ENCODE data around the gene WDR12. TPM values are rescaled to one million over a fixed set of nuclear protein-coding genes. Genes with fewer than 3 reads are reported as not detected.
"Not testable (repeated sequence)": the region's sequence is repeated elsewhere in the genome, so short reads cannot be mapped to it uniquely, and the experiment has no call there.

The WDR12 gene
- total and polyA plus RNA-seq, 2 of the 4 experiments (the other 2 are of a cell fraction), result 8.6 to 17.0 TPM

- no peak overlapping the region for H4K8ac ChIP-seq (ENCODE audit: low read depth in 2 of 2, low read length in 2 of 2)
- H2AFZ ChIP-seq (replicated peaks; ENCODE audit: low read length, poor library complexity), result no peak overlapping the region
- H3K4me3 ChIP-seq (ENCODE audit: insufficient read depth, low read depth, low read length), result no peak overlapping the region
- no peaks in the 10 kb centered on the region for H3K9me3 ChIP-seq (ENCODE audit: control insufficient read depth, insufficient read depth, low read length)
- H3K4me2 ChIP-seq (ENCODE audit: low read depth, low read length), result no peak overlapping the region
- no peak overlapping the region for H3K56ac ChIP-seq (ENCODE audit: extremely low read depth, insufficient read depth, low read length)
- H2BK15ac ChIP-seq (ENCODE audit: low read depth, low read length), result no peak overlapping the region
- intact Hi-C loops (cut with micrococcal nuclease) (no loop called here), dilution Hi-C loops (cut with HindIII; ENCODE audit: low sequenced_read_pairs, unreplicated experiment) (no loop called here), in situ Hi-C loops (cut with MboI; ENCODE audit: low sequenced_read_pairs) (no loop called here)
- DNase-seq (no peak), ATAC-seq (ENCODE audit: low read depth) (no peak)
- H2AK9ac ChIP-seq (replicated peaks; ENCODE audit: low read depth, low read length, poor library complexity), result no peak overlapping the region
- BruUV-seq (replicated peaks), result no TSS peak
- no peak overlapping the region for H3K4ac ChIP-seq (ENCODE audit: low read depth, low read length)
- H3K4me1 ChIP-seq (ENCODE audit: control insufficient read depth, insufficient read depth, low read length), result no peaks in the 10 kb centered on the region
- no peak overlapping the region for H2BK20ac ChIP-seq (ENCODE audit: low read depth, low read length)
- H3K27me3 ChIP-seq (ENCODE audit: control insufficient read depth, insufficient read depth, low read length), result no peaks in the 10 kb centered on the region
- WGBS, 2 experiments (ENCODE audit: extremely low coverage in 2 of 2, insufficient read length in 1 of 2), result no CpG with 5 or more reads among the region's 3 CpGs
- H3K9ac ChIP-seq (ENCODE audit: low read depth, low read length), result no peak overlapping the region
- H4K20me1 ChIP-seq (ENCODE audit: insufficient read depth, low read length), result no peaks in the 10 kb centered on the region
- H2BK5ac ChIP-seq (ENCODE audit: low read depth, low read length, poor library complexity, severe bottlenecking), result no peak overlapping the region
- no peaks in the 10 kb centered on the region for H3K79me1 ChIP-seq (ENCODE audit: low read depth in 1 of 2, low read length in 2 of 2)
- no peaks in the 10 kb centered on the region for H3K9me1 ChIP-seq (ENCODE audit: insufficient read depth, low read length)
- H4K5ac ChIP-seq (ENCODE audit: low read depth, low read length), result no peak overlapping the region
- no peak overlapping the region for H2BK120ac ChIP-seq (ENCODE audit: low read depth, low read length)
- H3K27ac ChIP-seq (ENCODE audit: insufficient read depth, low read length), result no peak overlapping the region
- POLR2A ChIA-PET (ENCODE audit: unreplicated experiment), result no interaction called here
- H3K14ac ChIP-seq (replicated peaks; ENCODE audit: low read depth, low read length), result no peak overlapping the region
- H3K36me3 ChIP-seq (ENCODE audit: control insufficient read depth, insufficient read depth, low read length), result no peaks in the 10 kb centered on the region
- H4K91ac ChIP-seq (ENCODE audit: insufficient read depth, low read depth, low read length), result no peak overlapping the region
- CTCF ChIA-PET, result no interaction called here
- H3K23ac ChIP-seq (ENCODE audit: low read depth, low read length), result no peak overlapping the region
- H2AK5ac ChIP-seq (ENCODE audit: low read depth, low read length), result no peak overlapping the region
- TF ChIP-seq CHD1 (IDR thresholded peaks at IDR 0.05; ENCODE audit: low read depth, low read length), result no peak
- no peak for TF ChIP-seq NFE2L2 (IDR thresholded peaks at IDR 0.05; ENCODE audit: low read depth, low read length)
- no peak for TF ChIP-seq MAZ (IDR thresholded peaks at IDR 0.05; ENCODE audit: borderline replicate concordance, low read depth, low read length)
- no peak for TF ChIP-seq RCOR1 (IDR thresholded peaks at IDR 0.05; ENCODE audit: insufficient replicate concordance, low read length)
- TF ChIP-seq POLR2A (IDR thresholded peaks at IDR 0.05; ENCODE audit: low read depth, low read length), result no peak
- TF ChIP-seq FOS (IDR thresholded peaks at IDR 0.05; ENCODE audit: low read depth, low read length), result no peak
- H3K18ac ChIP-seq (ENCODE audit: low read depth, low read length), result no peak overlapping the region
Observed at GRCh38 chr2:202858601-202859000, 52.9 kb downstream of the WDR12 start.

GRCh38 chr2:202849343-202849742 is 62.1 kb downstream of the WDR12 start:
- H3K27ac ChIP-seq (ENCODE audit: insufficient read depth, low read length); H3K18ac ChIP-seq (ENCODE audit: low read depth, low read length); H2BK20ac ChIP-seq (ENCODE audit: low read depth, low read length); H3K23ac ChIP-seq (ENCODE audit: low read depth, low read length); H2AFZ ChIP-seq (replicated peaks; ENCODE audit: low read length, poor library complexity); BruUV-seq (replicated peaks); H3K27me3 ChIP-seq (ENCODE audit: control insufficient read depth, insufficient read depth, low read length); H2AK9ac ChIP-seq (replicated peaks; ENCODE audit: low read depth, low read length, poor library complexity); H3K14ac ChIP-seq (replicated peaks; ENCODE audit: low read depth, low read length); H3K4me3 ChIP-seq (ENCODE audit: insufficient read depth, low read depth, low read length); H4K20me1 ChIP-seq (ENCODE audit: insufficient read depth, low read length); in situ Hi-C loops (cut with MboI; ENCODE audit: low sequenced_read_pairs); H2BK5ac ChIP-seq (ENCODE audit: low read depth, low read length, poor library complexity, severe bottlenecking); H3K9me1 ChIP-seq (ENCODE audit: insufficient read depth, low read length); H2AK5ac ChIP-seq (ENCODE audit: low read depth, low read length); intact Hi-C loops (cut with micrococcal nuclease); H3K56ac ChIP-seq (ENCODE audit: extremely low read depth, insufficient read depth, low read length); H2BK15ac ChIP-seq (ENCODE audit: low read depth, low read length); H3K4ac ChIP-seq (ENCODE audit: low read depth, low read length); H3K36me3 ChIP-seq (ENCODE audit: control insufficient read depth, insufficient read depth, low read length); dilution Hi-C loops (cut with HindIII; ENCODE audit: low sequenced_read_pairs, unreplicated experiment); H3K9me3 ChIP-seq (ENCODE audit: control insufficient read depth, insufficient read depth, low read length); DNase-seq; H4K5ac ChIP-seq (ENCODE audit: low read depth, low read length); H3K79me1 ChIP-seq (ENCODE audit: low read depth in 1 of 2, low read length in 2 of 2); H4K91ac ChIP-seq (ENCODE audit: insufficient read depth, low read depth, low read length); H4K8ac ChIP-seq (ENCODE audit: low read depth in 2 of 2, low read length in 2 of 2); H3K9ac ChIP-seq (ENCODE audit: low read depth, low read length); H2BK120ac ChIP-seq (ENCODE audit: low read depth, low read length); H3K4me1 ChIP-seq (ENCODE audit: control insufficient read depth, insufficient read depth, low read length); POLR2A ChIA-PET (ENCODE audit: unreplicated experiment); H3K4me2 ChIP-seq (ENCODE audit: low read depth, low read length): not testable (repeated sequence)
- CTCF ChIA-PET, result interaction anchor here (0.6 kb wide), 1 partner anchor 186 kb away, joined by 3 read pairs; no protein-coding TSS in a partner anchor
- no CpG with 5 or more reads among the region's 3 CpGs for WGBS, 2 experiments (ENCODE audit: extremely low coverage in 2 of 2, insufficient read length in 1 of 2)
- ATAC-seq (ENCODE audit: low read depth), result peak; percentile 40
